ENCODE data around the gene MYL5. TPM values are rescaled to one million over a fixed set of nuclear protein-coding genes. Genes with fewer than 3 reads are reported as not detected.
A peak's percentile ranks its signal among the peaks of the same experiment; 100 is the strongest.

Gene MYL5
- total RNA-seq, 2 experiments from 2014 or later, result 14.7 to 17.8 TPM

DNA sequence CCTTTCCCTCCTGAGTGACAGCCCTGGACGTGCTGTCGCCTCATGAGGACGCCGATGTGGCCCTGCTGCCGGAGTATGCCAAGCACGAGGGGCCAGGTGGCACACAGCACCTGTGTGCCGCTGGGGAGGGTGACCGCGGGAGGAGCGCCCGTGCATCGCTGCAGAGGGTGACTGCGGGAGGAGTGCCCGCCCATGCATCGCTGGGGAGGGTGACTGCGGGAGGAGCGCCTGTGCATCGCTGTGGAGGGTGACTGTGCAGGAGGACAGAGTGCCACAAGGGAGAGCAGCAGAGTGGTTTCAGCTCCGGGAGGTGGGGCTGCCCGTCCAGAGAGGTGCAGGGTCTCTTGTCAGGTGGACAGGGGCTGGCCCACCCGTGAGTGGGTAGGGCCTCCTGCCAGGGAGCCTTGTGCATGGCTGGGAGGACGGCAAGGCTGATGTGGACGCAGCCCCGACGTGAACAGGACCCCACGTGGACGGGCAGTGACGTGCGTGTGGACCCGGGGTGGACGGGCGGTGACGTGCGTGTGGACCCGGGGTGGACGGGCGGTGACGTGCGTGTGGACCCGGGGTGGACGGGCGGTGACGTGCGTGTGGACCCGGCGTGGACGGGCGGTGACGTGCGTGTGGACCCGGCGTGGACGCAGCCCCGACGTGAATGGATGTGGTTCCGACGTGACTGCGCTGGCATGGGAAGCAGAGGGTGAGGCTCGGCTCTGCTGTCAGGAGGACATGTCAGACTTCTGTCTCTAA, 45.9 kb downstream of the MYL5 start:
- intact Hi-C loops (cut with micrococcal nuclease), result no loop called here
- TF ChIP-seq, protein P1, sequence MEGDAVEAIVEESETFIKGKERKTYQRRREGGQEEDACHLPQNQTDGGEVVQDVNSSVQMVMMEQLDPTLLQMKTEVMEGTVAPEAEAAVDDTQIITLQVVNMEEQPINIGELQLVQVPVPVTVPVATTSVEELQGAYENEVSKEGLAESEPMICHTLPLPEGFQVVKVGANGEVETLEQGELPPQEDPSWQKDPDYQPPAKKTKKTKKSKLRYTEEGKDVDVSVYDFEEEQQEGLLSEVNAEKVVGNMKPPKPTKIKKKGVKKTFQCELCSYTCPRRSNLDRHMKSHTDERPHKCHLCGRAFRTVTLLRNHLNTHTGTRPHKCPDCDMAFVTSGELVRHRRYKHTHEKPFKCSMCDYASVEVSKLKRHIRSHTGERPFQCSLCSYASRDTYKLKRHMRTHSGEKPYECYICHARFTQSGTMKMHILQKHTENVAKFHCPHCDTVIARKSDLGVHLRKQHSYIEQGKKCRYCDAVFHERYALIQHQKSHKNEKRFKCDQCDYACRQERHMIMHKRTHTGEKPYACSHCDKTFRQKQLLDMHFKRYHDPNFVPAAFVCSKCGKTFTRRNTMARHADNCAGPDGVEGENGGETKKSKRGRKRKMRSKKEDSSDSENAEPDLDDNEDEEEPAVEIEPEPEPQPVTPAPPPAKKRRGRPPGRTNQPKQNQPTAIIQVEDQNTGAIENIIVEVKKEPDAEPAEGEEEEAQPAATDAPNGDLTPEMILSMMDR (IDR thresholded peaks at IDR 0.05), result no peak
- peaks cover 14% of the 10 kb centered on the region for H3K4me1 Mint-ChIP-seq (ENCODE audit: low read depth)
- CTCF ChIA-PET, result no interaction called here
- POLR2A ChIA-PET, result interaction anchor here (1.3 kb wide), 1 partner anchor 10 kb away, joined by 5 read pairs; no protein-coding TSS in a partner anchor
- no peak for ATAC-seq
- no peaks in the 10 kb centered on the region for H3K9me3 Mint-ChIP-seq
- H3K27ac Mint-ChIP-seq, result no peak overlapping the region
- no peaks in the 10 kb centered on the region for H3K27me3 Mint-ChIP-seq
- no peak overlapping the region for H3K4me3 Mint-ChIP-seq
- no peak for DNase-seq
- peaks cover 19% of the 10 kb centered on the region for H3K36me3 Mint-ChIP-seq (ENCODE audit: low read depth)

DNA sequence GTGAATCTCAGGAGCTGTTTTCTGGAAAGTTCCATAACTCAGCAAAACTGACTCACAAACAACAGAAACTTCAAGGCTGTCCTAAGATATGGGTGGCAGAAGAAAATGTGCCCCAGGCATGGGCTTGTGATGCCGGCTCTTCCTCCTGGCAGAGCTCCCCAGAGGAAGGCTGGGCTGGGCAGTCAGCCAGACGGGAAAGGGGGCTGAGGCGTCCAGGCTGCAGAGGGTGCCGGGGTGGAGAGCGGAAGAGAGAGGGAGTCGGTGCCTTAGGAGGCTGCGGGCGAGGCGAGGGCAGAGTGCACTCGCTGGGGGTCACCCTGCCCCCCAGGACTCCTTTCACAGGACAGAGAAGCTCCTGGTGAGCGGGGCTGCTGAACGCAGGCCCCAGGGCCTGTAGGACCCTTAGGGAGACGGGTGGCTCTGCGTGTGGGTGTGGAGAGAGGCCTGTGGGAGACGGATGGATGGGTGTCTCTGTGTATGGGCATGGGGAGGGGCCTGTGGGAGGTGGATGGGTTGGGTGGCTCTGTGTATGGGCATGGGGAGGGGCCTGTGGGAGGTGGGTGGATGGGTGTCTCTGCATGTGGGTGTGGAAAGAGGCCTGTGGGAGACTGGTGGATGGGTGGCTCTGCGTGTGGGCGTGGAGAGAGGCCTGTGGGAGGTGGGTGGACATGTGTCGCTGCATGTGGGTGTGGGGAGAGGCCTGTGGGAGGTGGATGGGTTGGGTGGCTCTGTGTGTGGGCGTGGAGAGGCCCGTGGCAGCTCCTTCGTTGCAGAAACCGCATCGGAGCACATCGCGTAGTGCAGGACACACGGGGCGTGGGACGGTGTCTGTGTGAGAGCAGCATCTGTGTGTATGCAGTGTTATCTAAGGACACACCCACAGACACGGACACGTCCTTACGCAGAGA, 47.2 kb downstream of the MYL5 start:
- CTCF ChIA-PET, result no interaction called here
- TF ChIP-seq, protein P1 (IDR thresholded peaks at IDR 0.05), result no peak
- H3K4me1 Mint-ChIP-seq (ENCODE audit: low read depth), result peaks cover 15% of the 10 kb centered on the region
- peaks cover 19% of the 10 kb centered on the region for H3K36me3 Mint-ChIP-seq (ENCODE audit: low read depth)
- intact Hi-C loops (cut with micrococcal nuclease), result no loop called here
- no peaks in the 10 kb centered on the region for H3K27me3 Mint-ChIP-seq
- H3K4me3 Mint-ChIP-seq, result no peak overlapping the region
- H3K9me3 Mint-ChIP-seq, result no peaks in the 10 kb centered on the region
- H3K27ac Mint-ChIP-seq, result peak overlapping the region; percentile 25
- POLR2A ChIA-PET, result no interaction called here
- ATAC-seq (no peak), DNase-seq (no peak)

DNA sequence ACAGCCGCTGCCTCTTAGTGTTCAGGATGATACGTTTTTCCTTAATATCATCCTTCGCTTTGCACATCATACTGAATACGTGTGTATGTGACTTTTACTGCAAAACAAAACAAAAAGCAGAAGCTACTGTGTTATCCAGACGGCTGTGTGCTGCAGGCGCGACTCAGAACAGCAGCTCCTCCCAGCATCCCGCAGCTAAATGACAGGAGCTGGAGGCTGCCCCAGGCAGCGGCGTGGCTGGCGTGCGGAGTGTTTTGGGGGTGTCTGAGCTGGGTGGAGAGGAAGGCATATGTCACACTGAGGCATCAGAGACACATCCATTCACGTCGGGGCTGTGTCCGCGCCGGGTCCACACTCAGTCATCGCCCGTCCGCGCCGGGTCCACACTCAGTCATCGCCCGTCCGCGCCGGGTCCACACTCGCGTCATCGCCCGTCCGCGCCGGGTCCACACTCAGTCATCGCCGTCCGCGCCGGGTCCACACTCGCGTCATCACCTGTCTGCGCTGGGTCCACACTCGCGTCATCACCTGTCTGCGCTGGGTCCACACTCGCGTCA, 47.9 kb downstream of the MYL5 start:
- H3K4me3 Mint-ChIP-seq, result no peak overlapping the region
- intact Hi-C loops (cut with micrococcal nuclease), result no loop called here
- peaks cover 19% of the 10 kb centered on the region for H3K36me3 Mint-ChIP-seq (ENCODE audit: low read depth)
- H3K4me1 Mint-ChIP-seq (ENCODE audit: low read depth), result peaks cover 12% of the 10 kb centered on the region
- CTCF ChIA-PET, result no interaction called here
- no peaks in the 10 kb centered on the region for H3K27me3 Mint-ChIP-seq
- POLR2A ChIA-PET, result no interaction called here
- TF ChIP-seq, protein P1 (IDR thresholded peaks at IDR 0.05), result no peak
- H3K27ac Mint-ChIP-seq, result no peak overlapping the region
- ATAC-seq, result no peak
- DNase-seq, result no peak
- H3K9me3 Mint-ChIP-seq, result no peaks in the 10 kb centered on the region

DNA sequence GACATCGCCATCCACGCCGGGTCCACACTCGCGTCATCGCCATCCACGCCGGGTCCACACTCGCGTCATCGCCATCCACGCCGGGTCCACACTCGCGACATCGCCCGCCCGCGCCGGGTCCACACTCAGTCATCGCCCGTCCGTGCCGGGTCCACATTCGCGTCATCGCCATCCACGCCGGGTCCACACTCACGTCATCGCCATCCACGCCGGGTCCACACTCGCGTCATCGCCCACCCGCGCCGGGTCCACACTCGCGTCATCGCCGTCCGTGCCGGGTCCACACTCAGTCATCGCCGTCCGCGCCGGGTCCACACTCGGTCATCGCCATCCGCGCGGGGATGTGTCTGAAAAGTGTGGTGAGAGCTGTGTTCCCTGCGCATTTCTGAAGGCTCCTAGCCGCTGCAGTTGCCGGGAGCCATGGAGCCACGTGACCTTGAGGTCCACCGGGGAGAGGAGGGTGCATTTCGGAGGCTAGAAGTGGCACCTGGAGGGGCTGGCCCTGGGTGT, 48.6 kb downstream of the MYL5 start:
- intact Hi-C loops (cut with micrococcal nuclease), result no loop called here
- ChIA-PET POLR2A (no interaction called here), CTCF (interaction anchor here (1.2 kb wide), 1 partner anchor 20 kb away, joined by 4 read pairs; no protein-coding TSS in a partner anchor)
- Mint-ChIP-seq H3K27me3 (no peaks in the 10 kb centered on the region), H3K9me3 (no peaks in the 10 kb centered on the region), H3K36me3 (ENCODE audit: low read depth) (peaks cover 19% of the 10 kb centered on the region), H3K4me3 (no peak overlapping the region), H3K27ac (no peak overlapping the region), H3K4me1 (ENCODE audit: low read depth) (peaks cover 8% of the 10 kb centered on the region)
- ATAC-seq, result no peak
- DNase-seq, result no peak
- TF ChIP-seq, protein P1 (IDR thresholded peaks at IDR 0.05), result no peak

All from activated CD8-positive, alpha-beta T cell treated with anti-CD3 and anti-CD28 coated beads for 36 hours (primary cell).